PFSK-1 (cell line): ENCODE measurements around the gene CNN3.

Source experiments
- POLR2AphosphoS5 ChIP-seq: IDR thresholded peaks from 2 replicates; pipeline ENCODE4 v1.6.1; 2012; ENCODE audit warnings: low read depth, mild to moderate bottlenecking, control low read depth, low read length, moderate library complexity
- SIN3A ChIP-seq: IDR thresholded peaks from 2 replicates; pipeline ENCODE4 v1.6.1; 2012; ENCODE audit warnings: mild to moderate bottlenecking, low read length, moderate library complexity, borderline replicate concordance; ENCODE audit not compliant: insufficient read depth
- TAF1 ChIP-seq: IDR thresholded peaks from 2 replicates; pipeline ENCODE4 v1.6.1; 2012; ENCODE audit warnings: low read length, control low read depth, borderline replicate concordance; ENCODE audit not compliant: insufficient read depth
- TF ChIP-seq, protein P1 (sequence below), 2 experiments: IDR thresholded peaks; 2 replicates each; pipeline versions ENCODE4 v1.6.1 to v1.8.0; 2011 to 2012; ENCODE audit warnings: low read depth in 2 of 2, low read length in 2 of 2, control low read depth in 1 of 2, inconsistent platforms in 1 of 2, mild to moderate bottlenecking in 1 of 2, moderate library complexity in 1 of 2; ENCODE audit not compliant: insufficient read depth in 1 of 2

DNA sequence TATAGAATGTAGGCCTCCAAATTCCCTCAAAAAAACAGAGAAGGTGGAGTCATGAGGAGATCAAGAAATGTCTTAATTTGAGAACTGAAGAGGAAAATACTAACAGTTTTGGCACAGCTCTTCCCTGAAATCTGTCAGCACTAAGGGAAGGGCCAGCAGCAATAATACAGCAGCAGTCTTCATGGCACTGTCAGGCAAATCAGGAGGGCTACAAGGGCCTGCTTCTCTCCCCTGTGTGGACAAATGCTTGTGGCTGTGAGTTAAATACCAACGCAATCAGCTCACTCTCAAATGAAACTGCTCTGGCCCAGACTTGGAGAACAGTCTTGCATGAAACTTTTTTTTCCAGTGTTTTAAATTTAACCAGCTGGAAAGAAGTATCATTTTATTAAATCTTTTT is 20.5 kb upstream of the CNN3 start:
- TF ChIP-seq POLR2AphosphoS5 (no peak), TAF1 (no peak), SIN3A (no peak)
- TF ChIP-seq, protein P1, sequence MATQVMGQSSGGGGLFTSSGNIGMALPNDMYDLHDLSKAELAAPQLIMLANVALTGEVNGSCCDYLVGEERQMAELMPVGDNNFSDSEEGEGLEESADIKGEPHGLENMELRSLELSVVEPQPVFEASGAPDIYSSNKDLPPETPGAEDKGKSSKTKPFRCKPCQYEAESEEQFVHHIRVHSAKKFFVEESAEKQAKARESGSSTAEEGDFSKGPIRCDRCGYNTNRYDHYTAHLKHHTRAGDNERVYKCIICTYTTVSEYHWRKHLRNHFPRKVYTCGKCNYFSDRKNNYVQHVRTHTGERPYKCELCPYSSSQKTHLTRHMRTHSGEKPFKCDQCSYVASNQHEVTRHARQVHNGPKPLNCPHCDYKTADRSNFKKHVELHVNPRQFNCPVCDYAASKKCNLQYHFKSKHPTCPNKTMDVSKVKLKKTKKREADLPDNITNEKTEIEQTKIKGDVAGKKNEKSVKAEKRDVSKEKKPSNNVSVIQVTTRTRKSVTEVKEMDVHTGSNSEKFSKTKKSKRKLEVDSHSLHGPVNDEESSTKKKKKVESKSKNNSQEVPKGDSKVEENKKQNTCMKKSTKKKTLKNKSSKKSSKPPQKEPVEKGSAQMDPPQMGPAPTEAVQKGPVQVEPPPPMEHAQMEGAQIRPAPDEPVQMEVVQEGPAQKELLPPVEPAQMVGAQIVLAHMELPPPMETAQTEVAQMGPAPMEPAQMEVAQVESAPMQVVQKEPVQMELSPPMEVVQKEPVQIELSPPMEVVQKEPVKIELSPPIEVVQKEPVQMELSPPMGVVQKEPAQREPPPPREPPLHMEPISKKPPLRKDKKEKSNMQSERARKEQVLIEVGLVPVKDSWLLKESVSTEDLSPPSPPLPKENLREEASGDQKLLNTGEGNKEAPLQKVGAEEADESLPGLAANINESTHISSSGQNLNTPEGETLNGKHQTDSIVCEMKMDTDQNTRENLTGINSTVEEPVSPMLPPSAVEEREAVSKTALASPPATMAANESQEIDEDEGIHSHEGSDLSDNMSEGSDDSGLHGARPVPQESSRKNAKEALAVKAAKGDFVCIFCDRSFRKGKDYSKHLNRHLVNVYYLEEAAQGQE (IDR thresholded peaks at IDR 0.05; ENCODE audit: insufficient read depth in 1 of 2, low read depth in 2 of 2, low read length in 2 of 2): no peak
